Hepatocyte (in vitro differentiated cells): ENCODE results near the gene ACKR4. TPM values are rescaled to one million over a fixed set of nuclear protein-coding genes. Genes with fewer than 3 reads are reported as not detected.

ENCODE experiments used
- DNase-seq: peaks from one replicate; pipeline ENCODE4 v3.0.0-alpha.2; 2016; ENCODE audit warnings: low spot score
- H2AFZ ChIP-seq: fragments of 200-600 bp; sonication (generic); 2 replicates; pipeline ENCODE4 v1.6.0; 2016; ENCODE audit warnings: antibody characterized with exemption, mild to moderate bottlenecking
- H3K27ac ChIP-seq: fragments of 200-600 bp; sonication (generic); 2 replicates; pipeline ENCODE4 v1.5.1; 2016; ENCODE audit warnings: mild to moderate bottlenecking
- H3K27me3 ChIP-seq: fragments of 200-600 bp; sonication (generic); 2 replicates; pipeline ENCODE4 v1.6.1; 2016
- H3K36me3 ChIP-seq: fragments of 200-600 bp; sonication (generic); replicated peaks from 2 replicates; pipeline ENCODE4 v1.5.1; 2016; ENCODE audit warnings: low read depth; ENCODE audit not compliant: insufficient read depth
- H3K4me1 ChIP-seq: fragments of 200-600 bp; sonication (generic); 2 replicates; pipeline ENCODE4 v1.5.1; 2016; ENCODE audit warnings: mild to moderate bottlenecking, moderate library complexity; ENCODE audit not compliant: insufficient read depth
- H3K4me2 ChIP-seq: fragments of 200-600 bp; sonication (generic); 2 replicates; pipeline ENCODE4 v1.6.0; 2016
- H3K4me3 ChIP-seq: fragments of 200-600 bp; sonication (generic); 2 replicates; pipeline ENCODE4 v1.5.1; 2016; ENCODE audit warnings: mild to moderate bottlenecking
- H3K79me2 ChIP-seq: fragments of 200-600 bp; sonication (generic); 2 replicates; pipeline ENCODE4 v1.6.0; 2017; ENCODE audit warnings: mild to moderate bottlenecking
- H3K9me2 ChIP-seq: fragments of 200-600 bp; sonication (generic); replicated peaks from 2 replicates; pipeline ENCODE4 v1.6.0; 2017; ENCODE audit warnings: mild to moderate bottlenecking; ENCODE audit not compliant: insufficient read depth
- H3K9me3 ChIP-seq: fragments of 200-600 bp; sonication (generic); 2 replicates; pipeline ENCODE4 v1.5.1; 2016; ENCODE audit warnings: low read depth, mild to moderate bottlenecking
- H4K20me1 ChIP-seq: fragments of 200-600 bp; sonication (generic); 2 replicates; pipeline ENCODE4 v1.6.0; 2016; ENCODE audit warnings: mild to moderate bottlenecking; ENCODE audit not compliant: insufficient read depth, poor library complexity, severe bottlenecking
- CTCF ChIP-seq: fragments of 200-600 bp; sonication (generic); IDR thresholded peaks from 2 replicates; pipeline ENCODE4 v1.5.1; 2016; ENCODE audit warnings: antibody characterized with exemption, mild to moderate bottlenecking; ENCODE audit not compliant: poor library complexity
- EZH2 ChIP-seq: fragments of 200-600 bp; sonication (generic); IDR thresholded peaks from 2 replicates; pipeline ENCODE4 v1.6.1; 2016; ENCODE audit warnings: antibody characterized with exemption, mild to moderate bottlenecking, borderline replicate concordance
- EZH2phosphoT487 ChIP-seq: fragments of 200-600 bp; sonication (generic); IDR thresholded peaks from one replicate; pipeline ENCODE4 v1.6.1; 2018; ENCODE audit warnings: antibody characterized with exemption, mild to moderate bottlenecking, low read depth, moderate library complexity; ENCODE audit not compliant: unreplicated experiment, severe bottlenecking
- WGBS: methylation state at CpG from one replicate; pipeline ENCODE4 v1.1.6; 2016; ENCODE audit warnings: low lambda C conversion rate; ENCODE audit errors: missing lambda C conversion rate; 5-methylcytosine and 5-hydroxymethylcytosine counted together
- polyA plus RNA-seq: library from polyadenylated mRNA; unstranded; fragments of >200 nt; fragmentation: Nextera tagmentation; extraction: Ambion mirVana; gene quantifications from 2 replicates; pipeline ENCODE4 v1.2.1, GENCODE V29; 2016
- total RNA-seq: library from RNA; depleted of rRNA; stranded (reverse); fragments of >200 nt; gene quantifications from 2 replicates; pipeline ENCODE4 v1.2.3, GENCODE V29; 2014

Gene ACKR4
- total and polyA plus RNA-seq, 2 experiments from 2014 or later = 1.2 to 1.8 TPM

- no peak overlapping the region for H3K27ac ChIP-seq
- no peak for DNase-seq
- H3K4me1 ChIP-seq = no peaks in the 10 kb centered on the region
These were observed 32.9 kb downstream of the ACKR4 start for GRCh38 chr3:132629928-132630327.

DNA sequence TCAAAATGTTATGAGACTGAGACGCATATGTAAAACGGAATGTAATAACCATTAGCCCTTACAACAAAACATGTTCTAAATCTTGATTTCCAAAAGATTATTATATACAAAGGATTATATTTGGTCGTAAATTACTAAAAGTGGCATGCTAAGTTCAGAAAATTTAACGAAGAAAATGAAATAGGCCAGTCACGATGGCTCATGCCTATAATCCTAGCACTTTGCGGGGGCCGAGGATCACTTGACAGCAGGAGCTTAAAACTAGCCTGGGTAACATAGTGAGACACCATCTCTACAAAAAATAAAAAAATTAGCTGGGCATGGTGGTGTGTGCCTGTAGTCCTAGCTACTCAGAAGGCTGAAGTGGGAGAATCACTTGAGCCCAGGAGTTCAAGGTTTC, 33.5 kb downstream of the ACKR4 start:
- H3K79me2 ChIP-seq = no peaks in the 10 kb centered on the region
- H3K36me3 ChIP-seq = no peaks in the 10 kb centered on the region
- no peaks in the 10 kb centered on the region for H3K9me2 ChIP-seq
- TF ChIP-seq CTCF (no peak), EZH2 (no peak), EZH2phosphoT487 (no peak)
- H3K4me2 ChIP-seq = no peak overlapping the region
- DNase-seq = no peak
- H4K20me1 ChIP-seq = no peaks in the 10 kb centered on the region
- H3K9me3 ChIP-seq = no peaks in the 10 kb centered on the region
- H3K4me3 ChIP-seq = no peak overlapping the region
- no peak overlapping the region for H2AFZ ChIP-seq
- no peak overlapping the region for H3K27ac ChIP-seq
- WGBS = 68% methylated on average over 7 of the region's 7 CpGs
- no peaks in the 10 kb centered on the region for H3K4me1 ChIP-seq
- no peaks in the 10 kb centered on the region for H3K27me3 ChIP-seq

More at GRCh38 chr3:132629928-132630327, 32.9 kb downstream of the ACKR4 start:
- TF ChIP-seq EZH2phosphoT487 (no peak), CTCF (no peak), EZH2 (no peak)
- no peaks in the 10 kb centered on the region for H3K79me2 ChIP-seq
- H4K20me1 ChIP-seq = no peaks in the 10 kb centered on the region
- whole genome bisulfite sequencing = 79% methylated on average over 1 of the region's 1 CpG
- H3K4me2 ChIP-seq = no peak overlapping the region
- H3K27me3 ChIP-seq = no peaks in the 10 kb centered on the region
- no peaks in the 10 kb centered on the region for H3K9me2 ChIP-seq
- H2AFZ ChIP-seq = no peak overlapping the region
- no peak overlapping the region for H3K4me3 ChIP-seq
- H3K9me3 ChIP-seq = no peaks in the 10 kb centered on the region
- no peaks in the 10 kb centered on the region for H3K36me3 ChIP-seq

DNA sequence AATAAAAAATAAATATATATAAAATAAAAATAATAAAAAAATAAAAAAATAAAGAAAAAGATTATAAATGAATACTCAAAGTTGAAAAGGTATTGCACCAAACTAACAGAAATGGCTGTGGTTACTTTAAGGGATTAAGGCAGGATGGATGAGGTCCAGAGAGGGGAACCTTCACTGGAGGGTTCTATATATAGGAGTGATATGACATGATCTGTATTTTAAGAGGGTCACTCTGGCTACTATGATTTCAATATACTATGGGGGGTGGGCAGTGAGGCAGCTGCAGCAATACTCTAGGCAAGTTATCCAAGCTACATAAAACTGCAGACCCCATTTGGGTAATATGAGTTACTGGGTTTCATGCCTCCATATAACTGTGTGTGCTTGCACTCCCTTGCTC, 38.0 kb downstream of the ACKR4 start:
- no peak for TF ChIP-seq CTCF
- no peak for TF ChIP-seq EZH2
- TF ChIP-seq EZH2phosphoT487 = no peak
- Histone ChIP-seq H3K9me2 (no peaks in the 10 kb centered on the region), H3K4me3 (no peak overlapping the region), H3K27me3 (no peaks in the 10 kb centered on the region), H3K79me2 (no peaks in the 10 kb centered on the region), H3K27ac (no peak overlapping the region), H3K9me3 (no peaks in the 10 kb centered on the region), H4K20me1 (no peaks in the 10 kb centered on the region), H3K4me1 (no peaks in the 10 kb centered on the region), H2AFZ (no peak overlapping the region), H3K36me3 (no peaks in the 10 kb centered on the region), H3K4me2 (no peak overlapping the region)
- DNase-seq = no peak

DNA sequence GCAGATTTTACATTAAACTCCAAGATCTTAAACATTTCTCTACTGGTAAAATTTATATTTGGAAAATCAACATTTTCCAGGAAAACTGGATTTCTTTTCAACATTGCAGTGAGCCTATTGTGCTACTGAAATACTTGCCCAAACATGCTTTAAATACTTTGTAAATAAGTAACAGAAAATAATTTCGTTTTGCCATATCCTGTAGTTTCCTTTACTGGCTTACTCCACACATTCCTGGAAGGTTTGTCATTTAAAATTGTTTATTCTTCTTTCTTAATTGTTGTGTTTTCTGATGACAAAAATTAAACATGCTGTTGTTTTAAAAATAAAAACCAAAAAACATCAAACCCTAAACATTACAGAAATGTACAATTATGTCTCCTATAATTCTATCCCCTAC, 40.5 kb downstream of the ACKR4 start:
- H3K79me2 ChIP-seq = no peaks in the 10 kb centered on the region
- no peaks in the 10 kb centered on the region for H3K9me2 ChIP-seq
- no peak overlapping the region for H3K27ac ChIP-seq
- H4K20me1 ChIP-seq = no peaks in the 10 kb centered on the region
- no peak overlapping the region for H3K4me3 ChIP-seq
- H3K9me3 ChIP-seq = no peaks in the 10 kb centered on the region
- TF ChIP-seq EZH2 (no peak), CTCF (no peak), EZH2phosphoT487 (no peak)
- DNase-seq = no peak
- no peaks in the 10 kb centered on the region for H3K36me3 ChIP-seq
- H3K4me1 ChIP-seq = no peaks in the 10 kb centered on the region
- no peak overlapping the region for H3K4me2 ChIP-seq
- no peaks in the 10 kb centered on the region for H3K27me3 ChIP-seq
- WGBS = 56% methylated on average over 1 of the region's 1 CpG
- no peak overlapping the region for H2AFZ ChIP-seq
